PC-3 (cell line): ENCODE results near the gene APCDD1.

Source experiments
- EZH2 ChIP-seq: fragments of 300-600 bp; sonication (generic); IDR thresholded peaks from one replicate; pipeline ENCODE4 v1.6.1; 2017; ENCODE audit warnings: antibody characterized with exemption, mild to moderate bottlenecking, low read length; ENCODE audit not compliant: unreplicated experiment
- EZH2phosphoT487 ChIP-seq: fragments of 300-600 bp; sonication (generic); IDR thresholded peaks from 2 replicates; pipeline ENCODE4 v1.6.1; 2018; ENCODE audit warnings: mild to moderate bottlenecking, antibody characterized with exemption, low read length, borderline replicate concordance
- TF ChIP-seq, protein P1 (sequence below): fragments of 300-600 bp; sonication (generic); conservative IDR thresholded peaks from 2 replicates; pipeline ENCODE4 v1.5.1; 2017; ENCODE audit warnings: antibody characterized with exemption, low read depth, mild to moderate bottlenecking, low read length

DNA sequence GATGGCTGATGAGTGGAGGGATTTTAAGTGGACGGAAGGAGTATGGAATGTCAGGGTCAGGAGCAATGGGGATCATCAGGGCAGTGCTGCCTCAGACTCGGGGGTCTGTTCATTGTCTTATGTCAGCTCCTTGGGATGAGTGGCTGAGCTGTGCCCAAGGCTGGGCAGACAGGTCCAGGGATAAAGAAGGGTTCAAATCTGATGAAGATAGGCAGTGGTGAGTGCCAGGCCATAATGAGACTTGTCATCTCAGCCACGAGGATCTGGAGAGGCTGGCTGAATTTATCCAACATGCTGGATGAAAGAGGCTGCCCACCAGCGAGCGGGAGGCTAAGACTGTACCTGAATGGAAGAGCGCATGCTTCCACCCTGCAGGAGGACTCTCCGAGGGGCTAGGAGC, 46.3 kb upstream of the APCDD1 start:
- TF ChIP-seq, protein P1, sequence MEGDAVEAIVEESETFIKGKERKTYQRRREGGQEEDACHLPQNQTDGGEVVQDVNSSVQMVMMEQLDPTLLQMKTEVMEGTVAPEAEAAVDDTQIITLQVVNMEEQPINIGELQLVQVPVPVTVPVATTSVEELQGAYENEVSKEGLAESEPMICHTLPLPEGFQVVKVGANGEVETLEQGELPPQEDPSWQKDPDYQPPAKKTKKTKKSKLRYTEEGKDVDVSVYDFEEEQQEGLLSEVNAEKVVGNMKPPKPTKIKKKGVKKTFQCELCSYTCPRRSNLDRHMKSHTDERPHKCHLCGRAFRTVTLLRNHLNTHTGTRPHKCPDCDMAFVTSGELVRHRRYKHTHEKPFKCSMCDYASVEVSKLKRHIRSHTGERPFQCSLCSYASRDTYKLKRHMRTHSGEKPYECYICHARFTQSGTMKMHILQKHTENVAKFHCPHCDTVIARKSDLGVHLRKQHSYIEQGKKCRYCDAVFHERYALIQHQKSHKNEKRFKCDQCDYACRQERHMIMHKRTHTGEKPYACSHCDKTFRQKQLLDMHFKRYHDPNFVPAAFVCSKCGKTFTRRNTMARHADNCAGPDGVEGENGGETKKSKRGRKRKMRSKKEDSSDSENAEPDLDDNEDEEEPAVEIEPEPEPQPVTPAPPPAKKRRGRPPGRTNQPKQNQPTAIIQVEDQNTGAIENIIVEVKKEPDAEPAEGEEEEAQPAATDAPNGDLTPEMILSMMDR: no peak
- TF ChIP-seq EZH2: no peak
- TF ChIP-seq EZH2phosphoT487: no peak
